ENCODE results near the gene DHRS4L2. TPM values are rescaled to one million over a fixed set of nuclear protein-coding genes. Genes with fewer than 3 reads are reported as not detected.
"Not testable (repeated sequence)": the region's sequence is repeated elsewhere in the genome, so short reads cannot be mapped to it uniquely, and the experiment has no call there.

The DHRS4L2 gene
- total and polyA plus RNA-seq, 4 donors = 16.7 to 56.8 (median 44.0) TPM

GRCh38 chr14:24036169-24036962 lies 47.6 kb downstream of the DHRS4L2 start:
- peak overlapping the region; percentile 82 to 86 for H3K27ac ChIP-seq (ENCODE audit: low read depth in 1 of 2, low read length in 2 of 2)
- H3K9ac ChIP-seq (ENCODE audit: low read depth in 1 of 2, low read length in 2 of 2) = peak overlapping the region; percentile 54 to 82
- peaks cover 10 to 16% (median 13%) of the 10 kb centered on the region in 4 donors for H3K4me1 ChIP-seq (ENCODE audit: control insufficient read depth in 4 of 4, insufficient read depth in 4 of 4, low read length in 3 of 4)
- no peaks in the 10 kb centered on the region for H3K36me3 ChIP-seq (ENCODE audit: control insufficient read depth in 4 of 4, insufficient read depth in 3 of 4, low read depth in 1 of 4, low read length in 3 of 4)
- no peaks in the 10 kb centered on the region for H3K9me3 ChIP-seq (ENCODE audit: control insufficient read depth in 4 of 4, low read length in 3 of 4)
- DNase-seq (ENCODE audit: low spot score) = peak; percentile 83
- under 1% methylated on average over 50 of the region's 50 CpGs for WGBS
- H3K27me3 ChIP-seq (ENCODE audit: control insufficient read depth in 4 of 4, insufficient read depth in 4 of 4, low read length in 3 of 4) = no peaks in the 10 kb centered on the region
- H3K4me3 ChIP-seq (ENCODE audit: low read depth in 1 of 3, low read length in 3 of 3) = peak overlapping the region; percentile 53 to 84 (median 79)
- peak; percentile 58 for TF ChIP-seq REST (IDR thresholded peaks at IDR 0.05)
- peak; percentile 29 for TF ChIP-seq NR2F2 (IDR thresholded peaks at IDR 0.05)
- peak; percentile 8 to 51 for TF ChIP-seq RXRA (IDR thresholded peaks at IDR 0.05)
- TF ChIP-seq JUND (IDR thresholded peaks at IDR 0.05) = no peak
- peak; percentile 70 for TF ChIP-seq TAF1 (conservative IDR thresholded peaks at IDR 0.05)
- no peak for TF ChIP-seq EGR1 (IDR thresholded peaks at IDR 0.05; ENCODE audit: low read depth in 2 of 2)
- TF ChIP-seq FOXA1 (IDR thresholded peaks at IDR 0.05) = no peak
- TF ChIP-seq FOXA2 (IDR thresholded peaks at IDR 0.05) = no peak
- TF ChIP-seq MAX (IDR thresholded peaks at IDR 0.05) = no peak
- peak; percentile 1 to 38 for TF ChIP-seq HNF4A (conservative IDR thresholded peaks at IDR 0.05)
- TF ChIP-seq HNF4G (IDR thresholded peaks at IDR 0.05) = no peak
- TF ChIP-seq ZBTB33 (IDR thresholded peaks at IDR 0.05) = no peak
- no peak for TF ChIP-seq ATF3 (IDR thresholded peaks at IDR 0.05)
- peak; percentile 82 to 85 for TF ChIP-seq RAD21 (IDR thresholded peaks at IDR 0.05)
- TF ChIP-seq SP1 (IDR thresholded peaks at IDR 0.05) = peak; percentile 13
- TF ChIP-seq CTCF (IDR thresholded peaks at IDR 0.05; ENCODE audit: low read depth, low read length, missing input control) = peak; percentile 63
- no peak for TF ChIP-seq YY1 (IDR thresholded peaks at IDR 0.05)
- TF ChIP-seq GABPA (IDR thresholded peaks at IDR 0.05 in 1 of 2, conservative IDR thresholded peaks at IDR 0.05 in 1 of 2) = no peak

GRCh38 chr14:24036963-24037657 lies 48.4 kb downstream of the DHRS4L2 start:
- Histone ChIP-seq H3K4me1 (ENCODE audit: control insufficient read depth in 4 of 4, insufficient read depth in 4 of 4, low read length in 3 of 4) (peaks cover 10 to 16% (median 13%) of the 10 kb centered on the region in 4 donors), H3K4me3 (ENCODE audit: low read depth in 1 of 3, low read length in 3 of 3) (peak overlapping the region in 2 of 3 donors; percentile 53 to 84), H3K27ac (ENCODE audit: low read depth in 1 of 2, low read length in 2 of 2) (peak overlapping the region; percentile 82 to 86)
- H3K9me3 ChIP-seq (ENCODE audit: control insufficient read depth in 4 of 4, low read length in 3 of 4); H3K27me3 ChIP-seq (ENCODE audit: control insufficient read depth in 4 of 4, insufficient read depth in 4 of 4, low read length in 3 of 4); H3K36me3 ChIP-seq (ENCODE audit: control insufficient read depth in 4 of 4, insufficient read depth in 3 of 4, low read depth in 1 of 4, low read length in 3 of 4); DNase-seq (ENCODE audit: low spot score); H3K9ac ChIP-seq (ENCODE audit: low read depth in 1 of 2, low read length in 2 of 2): not testable (repeated sequence)
- 40% methylated on average over 10 of the region's 10 CpGs for WGBS
